Mammary epithelial cell (primary cell): ENCODE measurements around the gene ERI2.

Source experiments
- EZH2 ChIP-seq: IDR thresholded peaks from 2 replicates; pipeline ENCODE4 v1.6.1; 2012; ENCODE audit warnings: low read length, inconsistent platforms, borderline replicate concordance
- TF ChIP-seq, protein P1 (sequence below), 2 donors: IDR thresholded peaks in 1 of 2; conservative IDR thresholded peaks in 1 of 2; 2 replicates each; pipeline ENCODE4 v1.5.1; 2011 to 2012; ENCODE audit warnings: inconsistent platforms in 2 of 2, low read length in 2 of 2, mild to moderate bottlenecking in 2 of 2, control low read depth in 1 of 2, low read depth in 1 of 2; ENCODE audit not compliant: insufficient read depth in 1 of 2; ENCODE audit errors: extremely low read depth in 1 of 2

GRCh38 chr16:20807862-20808261, 1.6 kb upstream of the ERI2 start:
- TF ChIP-seq EZH2: no peak
- TF ChIP-seq, protein P1, sequence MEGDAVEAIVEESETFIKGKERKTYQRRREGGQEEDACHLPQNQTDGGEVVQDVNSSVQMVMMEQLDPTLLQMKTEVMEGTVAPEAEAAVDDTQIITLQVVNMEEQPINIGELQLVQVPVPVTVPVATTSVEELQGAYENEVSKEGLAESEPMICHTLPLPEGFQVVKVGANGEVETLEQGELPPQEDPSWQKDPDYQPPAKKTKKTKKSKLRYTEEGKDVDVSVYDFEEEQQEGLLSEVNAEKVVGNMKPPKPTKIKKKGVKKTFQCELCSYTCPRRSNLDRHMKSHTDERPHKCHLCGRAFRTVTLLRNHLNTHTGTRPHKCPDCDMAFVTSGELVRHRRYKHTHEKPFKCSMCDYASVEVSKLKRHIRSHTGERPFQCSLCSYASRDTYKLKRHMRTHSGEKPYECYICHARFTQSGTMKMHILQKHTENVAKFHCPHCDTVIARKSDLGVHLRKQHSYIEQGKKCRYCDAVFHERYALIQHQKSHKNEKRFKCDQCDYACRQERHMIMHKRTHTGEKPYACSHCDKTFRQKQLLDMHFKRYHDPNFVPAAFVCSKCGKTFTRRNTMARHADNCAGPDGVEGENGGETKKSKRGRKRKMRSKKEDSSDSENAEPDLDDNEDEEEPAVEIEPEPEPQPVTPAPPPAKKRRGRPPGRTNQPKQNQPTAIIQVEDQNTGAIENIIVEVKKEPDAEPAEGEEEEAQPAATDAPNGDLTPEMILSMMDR (conservative IDR thresholded peaks at IDR 0.05 in 1 of 2, IDR thresholded peaks at IDR 0.05 in 1 of 2; ENCODE audit: extremely low read depth in 1 of 2, insufficient read depth in 1 of 2, low read depth in 1 of 2, low read length in 2 of 2): no peak
